ENCODE results near the gene CIROP. TPM values are rescaled to one million over a fixed set of nuclear protein-coding genes. Genes with fewer than 3 reads are reported as not detected.

Gene CIROP
- total and polyA plus RNA-seq, 9 of the 15 experiments (the other 6 are each of a cell fraction or from before 2014, with no cell fraction given): not detected

DNA sequence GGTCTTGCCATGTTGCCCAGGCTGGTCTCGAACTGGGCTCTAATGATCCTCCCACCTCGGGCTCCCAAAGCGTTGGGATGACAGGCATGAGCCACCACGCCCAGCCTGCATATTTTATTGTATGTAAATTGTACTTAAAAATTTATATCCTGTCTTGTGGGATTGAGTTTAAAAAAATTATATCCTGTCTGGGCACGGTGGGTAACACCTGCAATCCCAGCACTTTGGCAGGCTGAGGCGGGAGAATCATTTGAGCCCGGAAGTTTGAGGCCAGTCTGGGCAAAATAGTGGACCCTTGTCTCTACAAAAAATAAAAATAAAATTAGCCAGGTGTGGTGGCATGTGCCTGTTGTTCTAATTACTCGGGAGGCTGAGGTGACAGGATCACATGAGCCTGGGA is 28.2 kb upstream of the CIROP start:
- DNase-seq (ENCODE audit: extremely low read depth in 1 of 4, low spot score in 3 of 4) (no peak), ATAC-seq (no peak), FAIRE-seq (no peak)
- peaks cover 7% of the 10 kb centered on the region; the same call in 1 of the 3 replicates for H3K36me3 ChIP-seq (ENCODE audit: control insufficient read depth, insufficient read depth, low read length)
- H3K27me3 ChIP-seq (ENCODE audit: control insufficient read depth in 2 of 2, insufficient read depth in 2 of 2, low read length in 2 of 2): no peaks in the 10 kb centered on the region
- no peak for TF ChIP-seq ZNF174 (CRISPR knock-in tag; IDR thresholded peaks at IDR 0.05)
- no peaks in the 10 kb centered on the region for H3K79me2 ChIP-seq (ENCODE audit: control insufficient read depth, insufficient read depth, low read length)
- H3K4me2 ChIP-seq (ENCODE audit: insufficient read depth, low read length): no peak overlapping the region
- H2AFZ ChIP-seq (ENCODE audit: low read depth, low read length): no peak overlapping the region
- no peaks in the 10 kb centered on the region for H3K9me3 ChIP-seq (replicated peaks; ENCODE audit: control insufficient read depth, insufficient read depth, low read depth, low read length)
- in situ Hi-C loops (cut with MboI): no loop called here
- peaks cover 32 to 33% of the 10 kb centered on the region in 2 experiments for H3K4me1 ChIP-seq (replicated peaks in 1 of 2; ENCODE audit: control insufficient read depth in 2 of 2, insufficient read depth in 2 of 2, low read length in 2 of 2)
- intact Hi-C loops (cut with micrococcal nuclease): no loop called here
- 86% methylated on average over 8 of the region's 8 CpGs for WGBS (ENCODE audit: insufficient coverage, low coverage, missing lambda C conversion rate)
- CTCF ChIA-PET (ENCODE audit: low intra/inter-chr PET ratio): no interaction called here
- POLR2A ChIA-PET: no interaction called here
- no peak overlapping the region for H3K9ac ChIP-seq (ENCODE audit: insufficient read depth in 1 of 2, low read depth in 2 of 2, low read length in 2 of 2)
- H4K20me1 ChIP-seq (replicated peaks; ENCODE audit: control insufficient read depth, insufficient read depth, low read length): no peaks in the 10 kb centered on the region
- H3K4me3 ChIP-seq: no peak overlapping the region
- H3K9me1 ChIP-seq (ENCODE audit: control insufficient read depth, insufficient read depth, low read length): no peaks in the 10 kb centered on the region
- H3K27ac ChIP-seq (ENCODE audit: extremely low read depth, low read depth, low read length): no peak overlapping the region
- BruUV-seq (replicated peaks): no TSS peak

DNA sequence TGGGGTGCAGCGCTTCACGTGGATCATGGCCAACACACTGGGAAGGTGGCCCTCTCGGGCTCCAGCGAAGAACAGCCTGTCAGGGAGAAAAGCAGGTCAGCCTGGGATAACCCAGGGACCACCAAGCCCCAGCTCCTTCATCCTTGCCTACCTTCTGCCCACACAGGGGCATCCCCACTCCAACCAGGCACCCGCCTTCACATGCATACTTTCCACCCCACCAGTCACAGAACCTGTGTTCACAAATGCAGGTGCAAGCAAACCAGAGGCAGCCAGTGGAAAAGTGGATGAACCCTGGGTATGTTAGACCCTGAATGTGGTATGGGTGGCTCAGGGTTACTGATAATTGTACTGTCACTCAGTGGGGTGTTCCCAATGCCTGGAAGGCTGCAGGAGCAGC is 26.7 kb upstream of the CIROP start:
- no peak for ATAC-seq
- 63% methylated on average over 5 of the region's 5 CpGs for WGBS (ENCODE audit: insufficient coverage, low coverage, missing lambda C conversion rate)
- in situ Hi-C loops (cut with MboI): no loop called here
- H2AFZ ChIP-seq (ENCODE audit: low read depth, low read length): no peak overlapping the region
- CTCF ChIA-PET (ENCODE audit: low intra/inter-chr PET ratio): no interaction called here
- FAIRE-seq: no peak
- peaks cover 24 to 30% of the 10 kb centered on the region in 2 experiments for H3K4me1 ChIP-seq (replicated peaks in 1 of 2; ENCODE audit: control insufficient read depth in 2 of 2, insufficient read depth in 2 of 2, low read length in 2 of 2)
- no peak overlapping the region for H3K27ac ChIP-seq (ENCODE audit: extremely low read depth, low read depth, low read length)
- no TSS peak for BruUV-seq (replicated peaks)
- no peak for TF ChIP-seq ZNF316 (IDR thresholded peaks at IDR 0.05)
- no peak for TF ChIP-seq IFI16 (CRISPR knock-in tag; IDR thresholded peaks at IDR 0.05)
- no peaks in the 10 kb centered on the region for H4K20me1 ChIP-seq (replicated peaks; ENCODE audit: control insufficient read depth, insufficient read depth, low read length)
- H3K4me3 ChIP-seq: no peak overlapping the region
- H3K9ac ChIP-seq (ENCODE audit: insufficient read depth in 1 of 2, low read depth in 2 of 2, low read length in 2 of 2): no peak overlapping the region; a peak in 1 of 4 replicates
- POLR2A ChIA-PET: no interaction called here
- no peak for DNase-seq (ENCODE audit: extremely low read depth in 1 of 4, low spot score in 3 of 4)
- no peak overlapping the region for H3K4me2 ChIP-seq (ENCODE audit: insufficient read depth, low read length)
- no peaks in the 10 kb centered on the region for H3K9me3 ChIP-seq (replicated peaks; ENCODE audit: control insufficient read depth, insufficient read depth, low read depth, low read length)
- intact Hi-C loops (cut with micrococcal nuclease): no loop called here
- no peaks in the 10 kb centered on the region for H3K79me2 ChIP-seq (ENCODE audit: control insufficient read depth, insufficient read depth, low read length)
- H3K9me1 ChIP-seq (ENCODE audit: control insufficient read depth, insufficient read depth, low read length): no peaks in the 10 kb centered on the region
- H3K27me3 ChIP-seq (ENCODE audit: control insufficient read depth in 2 of 2, insufficient read depth in 2 of 2, low read length in 2 of 2): no peaks in the 10 kb centered on the region
- H3K36me3 ChIP-seq (ENCODE audit: control insufficient read depth, insufficient read depth, low read length): peaks cover 7% of the 10 kb centered on the region; the same call in 1 of the 3 replicates

All from K562 (cell line).